T-helper 2 cell treated with Interferon-gamma antibody and Interleukin-4, amounts not matched to agents 5 μg/mL and 100 μg/mL, for 36 hours (primary cell): ENCODE data around the gene EPS8L1.

ENCODE experiments used
- DNase-seq: peaks from one replicate; pipeline ENCODE4 v3.0.0; 2021; ENCODE audit warnings: low spot score
- H3K27ac Mint-ChIP-seq: one replicate; pipeline ENCODE4 v1.8.0; 2021; ENCODE audit warnings: mild to moderate bottlenecking, mixed read lengths
- H3K27me3 Mint-ChIP-seq: one replicate; pipeline ENCODE4 v1.8.0; 2021; ENCODE audit warnings: low read depth, mixed read lengths
- H3K36me3 Mint-ChIP-seq: one replicate; pipeline ENCODE4 v1.8.0; 2021; ENCODE audit warnings: low read depth, mixed read lengths
- H3K4me1 Mint-ChIP-seq: one replicate; pipeline ENCODE4 v1.8.0; 2021; ENCODE audit warnings: low read depth, mixed read lengths
- H3K4me3 Mint-ChIP-seq: one replicate; pipeline ENCODE4 v1.8.0; 2022; ENCODE audit warnings: mild to moderate bottlenecking, moderate library complexity, mixed read lengths
- H3K9me3 Mint-ChIP-seq: one replicate; pipeline ENCODE4 v1.8.0; 2021; ENCODE audit warnings: mixed read lengths

The EPS8L1 gene

DNA sequence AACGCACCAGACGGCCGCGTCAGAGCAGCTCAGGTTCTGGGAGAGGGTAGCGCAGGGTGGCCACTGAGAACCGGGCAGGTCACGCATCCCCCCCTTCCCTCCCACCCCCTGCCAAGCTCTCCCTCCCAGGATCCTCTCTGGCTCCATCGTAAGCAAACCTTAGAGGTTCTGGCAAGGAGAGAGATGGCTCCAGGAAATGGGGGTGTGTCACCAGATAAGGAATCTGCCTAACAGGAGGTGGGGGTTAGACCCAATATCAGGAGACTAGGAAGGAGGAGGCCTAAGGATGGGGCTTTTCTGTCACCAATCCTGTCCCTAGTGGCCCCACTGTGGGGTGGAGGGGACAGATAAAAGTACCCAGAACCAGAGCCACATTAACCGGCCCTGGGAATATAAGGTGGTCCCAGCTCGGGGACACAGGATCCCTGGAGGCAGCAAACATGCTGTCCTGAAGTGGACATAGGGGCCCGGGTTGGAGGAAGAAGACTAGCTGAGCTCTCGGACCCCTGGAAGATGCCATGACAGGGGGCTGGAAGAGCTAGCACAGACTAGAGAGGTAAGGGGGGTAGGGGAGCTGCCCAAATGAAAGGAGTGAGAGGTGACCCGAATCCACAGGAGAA is 39.9 kb downstream of the EPS8L1 start:
- Mint-ChIP-seq H3K4me3 (peak overlapping the region; percentile 97), H3K27ac (peak overlapping the region; percentile 97), H3K27me3 (peaks cover 4% of the 10 kb centered on the region), H3K9me3 (no peaks in the 10 kb centered on the region), H3K4me1 (peaks cover 33% of the 10 kb centered on the region), H3K36me3 (peaks cover 15% of the 10 kb centered on the region)
- DNase-seq, result no peak

DNA sequence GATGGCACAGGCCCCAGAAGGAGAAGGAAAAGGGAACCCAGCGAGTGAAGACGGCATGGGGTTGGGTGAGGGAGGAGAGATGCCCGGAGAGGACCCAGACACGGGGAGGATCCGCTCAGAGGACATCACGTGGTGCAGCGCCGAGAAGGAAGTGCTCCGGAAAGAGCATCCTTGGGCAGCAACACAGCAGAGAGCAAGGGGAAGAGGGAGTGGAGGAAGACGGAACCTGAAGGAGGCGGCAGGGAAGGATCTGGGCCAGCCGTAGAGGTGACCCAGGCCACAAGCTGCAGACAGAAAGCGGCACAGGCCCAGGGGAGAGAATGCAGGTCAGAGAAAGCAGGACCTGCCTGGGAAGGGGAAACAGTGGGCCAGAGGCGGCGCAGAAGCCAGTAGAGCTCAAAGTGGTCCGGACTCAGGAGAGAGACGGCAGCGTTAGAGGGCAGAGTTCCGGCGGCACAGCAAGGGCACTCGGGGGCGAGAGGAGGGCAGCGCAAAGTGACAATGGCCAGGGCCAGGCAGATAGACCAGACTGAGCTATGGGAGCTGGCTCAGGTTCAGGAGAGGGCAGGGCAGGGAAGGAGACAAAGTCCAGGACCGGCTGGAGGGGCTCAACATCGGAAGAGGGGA is 40.7 kb downstream of the EPS8L1 start:
- Mint-ChIP-seq H3K9me3 (no peaks in the 10 kb centered on the region), H3K4me1 (peaks cover 33% of the 10 kb centered on the region), H3K36me3 (peaks cover 12% of the 10 kb centered on the region), H3K4me3 (peak overlapping the region; percentile 97), H3K27me3 (peaks cover 5% of the 10 kb centered on the region), H3K27ac (peak overlapping the region; percentile 97)
- DNase-seq, result peak; percentile 51

DNA sequence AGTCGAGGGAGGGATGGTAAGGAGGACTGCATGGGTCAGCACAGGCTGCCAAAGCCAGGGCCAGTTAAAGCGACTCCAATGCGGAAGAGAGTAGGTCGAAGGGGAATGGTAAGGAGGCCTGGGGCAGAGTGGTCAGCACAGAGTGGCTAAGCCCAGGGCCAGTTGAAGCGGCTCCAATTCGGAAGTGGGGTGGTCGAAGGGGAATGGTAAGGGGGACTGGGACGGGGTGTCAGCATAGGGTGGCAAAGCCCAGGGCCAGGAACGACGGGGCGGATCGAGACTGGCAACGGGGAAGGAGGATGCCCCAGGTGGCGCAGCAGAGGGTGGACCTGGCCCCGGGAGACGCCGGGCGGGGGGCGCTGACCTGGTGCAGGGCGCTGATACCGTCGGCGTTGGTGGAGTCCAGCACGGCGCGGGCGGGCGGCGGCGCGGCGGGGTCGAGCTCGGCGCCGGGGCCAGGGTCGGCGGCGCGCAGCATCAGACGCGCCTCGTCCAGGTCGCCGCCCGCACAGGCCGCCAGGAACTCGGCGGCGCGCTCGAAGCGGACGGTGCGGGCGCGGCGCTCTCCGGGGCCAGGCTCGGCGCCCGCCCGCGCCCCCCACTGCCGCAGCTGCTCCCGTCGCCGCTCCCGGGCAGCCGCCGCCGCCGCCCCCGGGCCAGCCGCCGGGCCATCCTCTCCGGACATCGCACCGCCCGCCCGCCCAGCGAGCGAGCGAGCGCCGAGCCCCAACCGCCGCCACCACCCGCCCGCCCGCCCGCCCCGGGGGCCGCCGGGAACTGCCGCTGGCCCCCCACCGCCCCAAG is 41.4 kb downstream of the EPS8L1 start, which contains the start of gene PPP1R12C:
TSS of gene PPP1R12C (minus strand) at position 779 of the 804 bp plus-strand sequence. CDS start at position 685, 94 bp downstream.
- peak within 1 kb of the TSS; percentile 100 for H3K4me3 Mint-ChIP-seq
- DNase-seq, result no peak
- H3K36me3 Mint-ChIP-seq, result peaks cover 12% of the 10 kb centered on the region
- no peaks in the 10 kb centered on the region for H3K9me3 Mint-ChIP-seq
- H3K4me1 Mint-ChIP-seq, result peaks cover 33% of the 10 kb centered on the region
- peaks cover 7% of the 10 kb centered on the region for H3K27me3 Mint-ChIP-seq
- H3K27ac Mint-ChIP-seq, result peak within 1 kb of the TSS; percentile 97

DNA sequence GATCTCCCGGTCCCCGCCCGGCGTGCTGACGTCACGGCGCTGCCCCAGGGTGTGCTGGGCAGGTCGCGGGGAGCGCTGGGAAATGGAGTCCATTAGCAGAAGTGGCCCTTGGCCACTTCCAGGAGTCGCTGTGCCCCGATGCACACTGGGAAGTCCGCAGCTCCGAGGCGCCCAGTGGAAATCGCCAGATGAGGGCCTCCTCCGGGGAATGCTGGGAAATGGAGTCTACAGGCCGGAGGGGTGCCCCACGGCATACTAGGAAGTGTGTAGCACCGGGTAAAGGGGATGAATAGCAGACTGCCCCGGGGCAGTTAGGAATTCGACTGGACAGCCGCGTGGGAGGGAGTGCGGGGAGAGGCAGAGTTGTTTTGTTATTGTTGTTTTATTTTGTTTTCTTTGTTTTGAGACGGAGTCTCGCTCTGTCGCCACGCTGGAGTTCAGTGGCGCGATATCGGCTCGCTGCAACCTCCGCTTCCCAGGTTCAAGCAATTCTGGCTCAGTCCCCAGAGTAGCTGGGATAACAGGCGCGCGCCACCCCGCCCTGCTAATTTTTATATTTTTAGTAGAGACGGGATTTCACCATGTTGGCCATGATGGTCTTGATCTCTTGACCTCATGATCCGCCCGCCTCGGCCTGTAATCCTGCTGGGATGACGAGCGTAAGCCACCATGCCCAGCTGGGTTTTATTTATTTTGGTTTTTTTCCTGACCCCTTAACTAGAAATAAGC is 42.2 kb downstream of the EPS8L1 start:
- peak overlapping the region; percentile 97 for H3K27ac Mint-ChIP-seq
- H3K9me3 Mint-ChIP-seq, result no peaks in the 10 kb centered on the region
- DNase-seq, result peak; percentile 97
- H3K4me3 Mint-ChIP-seq, result peak overlapping the region; percentile 100
- H3K27me3 Mint-ChIP-seq, result peaks cover 10% of the 10 kb centered on the region
- H3K4me1 Mint-ChIP-seq, result peaks cover 33% of the 10 kb centered on the region
- peaks cover 12% of the 10 kb centered on the region for H3K36me3 Mint-ChIP-seq

DNA sequence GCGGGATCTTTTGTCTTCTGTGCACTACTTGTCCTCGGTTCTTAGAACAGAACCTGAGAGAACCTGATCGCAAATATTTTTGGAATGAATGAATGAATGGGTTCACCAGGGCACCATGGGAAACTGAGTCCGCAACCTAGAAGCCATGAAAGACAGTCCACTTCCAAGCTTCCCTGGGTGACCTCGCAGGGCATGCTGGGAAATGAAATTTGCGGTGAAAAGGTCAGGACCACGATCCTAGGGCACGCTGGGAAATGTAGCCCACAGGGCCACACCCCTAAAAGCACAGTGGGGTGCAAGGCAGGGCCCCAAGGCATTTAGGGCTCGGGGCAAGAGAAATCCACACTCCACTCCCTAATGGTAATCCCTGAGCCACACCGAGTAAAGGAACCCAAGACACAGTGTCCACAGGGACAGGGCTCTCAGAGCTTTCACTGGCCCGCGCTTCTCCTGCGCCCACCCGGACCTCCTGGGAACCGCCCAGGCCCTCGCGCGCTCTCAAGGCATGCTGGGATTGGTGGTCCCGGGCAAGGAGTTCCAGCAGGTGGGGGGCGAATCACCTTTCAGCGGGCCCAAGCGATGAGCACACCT is 42.8 kb downstream of the EPS8L1 start:
- peak; percentile 28 for DNase-seq
- Mint-ChIP-seq H3K9me3 (no peaks in the 10 kb centered on the region), H3K4me1 (peaks cover 33% of the 10 kb centered on the region), H3K27ac (peak overlapping the region; percentile 97), H3K27me3 (peaks cover 17% of the 10 kb centered on the region), H3K36me3 (peaks cover 12% of the 10 kb centered on the region), H3K4me3 (peak overlapping the region; percentile 100)

DNA sequence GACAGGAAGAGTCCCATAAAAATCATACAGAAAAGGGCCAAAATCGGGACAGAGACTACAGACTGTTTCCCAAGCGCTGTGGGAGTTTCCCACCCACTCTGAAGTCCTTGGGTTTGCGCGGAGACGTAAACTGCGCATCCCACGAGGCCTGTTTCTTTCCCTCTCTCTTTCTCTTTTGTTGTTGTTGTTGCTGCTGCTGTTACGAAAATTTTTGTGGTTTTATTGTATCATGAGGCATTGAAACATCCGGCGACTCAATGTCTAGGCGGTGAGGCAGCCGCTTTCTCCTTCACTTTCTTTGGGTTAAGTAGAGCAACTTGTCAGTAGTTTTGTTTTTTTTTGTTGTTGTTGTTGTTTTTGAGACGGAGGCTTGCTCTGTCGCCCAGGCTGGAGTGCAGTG is 43.4 kb downstream of the EPS8L1 start:
- Mint-ChIP-seq H3K9me3 (no peaks in the 10 kb centered on the region), H3K36me3 (peaks cover 12% of the 10 kb centered on the region), H3K27ac (peak overlapping the region; percentile 71), H3K4me3 (peak overlapping the region; percentile 100), H3K27me3 (peaks cover 23% of the 10 kb centered on the region), H3K4me1 (peaks cover 33% of the 10 kb centered on the region)
- DNase-seq, result no peak

DNA sequence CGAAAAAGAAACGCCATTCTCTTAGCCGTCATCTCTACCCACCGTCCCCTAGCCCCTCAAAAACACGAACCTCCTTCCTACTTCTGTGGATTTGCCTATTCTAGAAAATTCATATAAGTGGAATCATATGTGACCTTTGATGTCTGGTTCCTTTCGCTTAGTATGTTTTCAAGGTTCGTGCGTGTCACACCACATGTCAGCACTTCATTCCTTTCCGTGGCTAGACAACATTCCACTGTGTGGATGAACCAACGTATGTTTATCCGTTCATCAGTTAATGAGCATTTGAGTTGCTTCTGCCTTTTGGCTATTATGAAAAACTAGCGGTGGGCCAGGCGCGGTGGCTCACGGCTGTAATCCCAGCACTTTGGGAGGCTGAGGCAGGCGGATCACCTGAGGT is 55.8 kb downstream of the EPS8L1 start:
- H3K4me3 Mint-ChIP-seq, result no peak overlapping the region
- H3K9me3 Mint-ChIP-seq, result no peaks in the 10 kb centered on the region
- H3K36me3 Mint-ChIP-seq, result no peaks in the 10 kb centered on the region
- no peak overlapping the region for H3K27ac Mint-ChIP-seq
- no peaks in the 10 kb centered on the region for H3K4me1 Mint-ChIP-seq
- peaks cover 31% of the 10 kb centered on the region for H3K27me3 Mint-ChIP-seq
- no peak for DNase-seq

DNA sequence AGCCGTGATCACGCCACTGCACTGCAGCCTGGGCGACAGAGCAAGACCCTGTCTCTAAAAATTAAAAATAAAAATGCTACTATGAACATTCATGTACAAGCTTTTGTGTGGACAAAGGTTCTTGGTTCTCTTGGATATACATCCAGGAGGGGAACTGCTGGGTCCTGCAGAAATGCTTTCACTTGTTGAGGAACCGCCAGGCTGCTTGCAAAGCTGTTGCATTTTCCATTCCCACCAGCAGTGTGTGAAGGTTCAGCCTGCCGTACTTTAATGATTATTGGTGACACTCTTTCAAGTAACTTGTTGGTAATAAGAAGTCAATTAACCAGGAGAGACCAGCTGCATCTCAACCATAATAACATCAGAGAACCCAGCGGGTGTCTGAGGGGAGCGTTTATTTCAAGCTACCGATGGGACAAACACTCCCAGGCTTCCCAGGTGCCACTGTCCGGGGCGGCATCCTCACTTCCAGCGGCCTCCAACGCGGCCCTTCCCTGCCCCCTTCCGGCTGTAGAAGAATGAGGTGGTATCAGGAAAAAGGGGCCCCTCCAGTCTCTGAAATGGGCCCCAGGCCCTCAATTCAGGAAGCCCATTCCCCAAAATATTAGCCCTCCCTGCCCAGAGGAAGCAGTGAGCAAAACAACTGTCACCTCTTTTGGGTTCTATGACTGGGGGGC is 56.9 kb downstream of the EPS8L1 start:
- no peaks in the 10 kb centered on the region for H3K9me3 Mint-ChIP-seq
- DNase-seq, result no peak
- no peak overlapping the region for H3K4me3 Mint-ChIP-seq
- H3K27me3 Mint-ChIP-seq, result peaks cover 24% of the 10 kb centered on the region
- no peaks in the 10 kb centered on the region for H3K36me3 Mint-ChIP-seq
- no peaks in the 10 kb centered on the region for H3K4me1 Mint-ChIP-seq
- no peak overlapping the region for H3K27ac Mint-ChIP-seq

DNA sequence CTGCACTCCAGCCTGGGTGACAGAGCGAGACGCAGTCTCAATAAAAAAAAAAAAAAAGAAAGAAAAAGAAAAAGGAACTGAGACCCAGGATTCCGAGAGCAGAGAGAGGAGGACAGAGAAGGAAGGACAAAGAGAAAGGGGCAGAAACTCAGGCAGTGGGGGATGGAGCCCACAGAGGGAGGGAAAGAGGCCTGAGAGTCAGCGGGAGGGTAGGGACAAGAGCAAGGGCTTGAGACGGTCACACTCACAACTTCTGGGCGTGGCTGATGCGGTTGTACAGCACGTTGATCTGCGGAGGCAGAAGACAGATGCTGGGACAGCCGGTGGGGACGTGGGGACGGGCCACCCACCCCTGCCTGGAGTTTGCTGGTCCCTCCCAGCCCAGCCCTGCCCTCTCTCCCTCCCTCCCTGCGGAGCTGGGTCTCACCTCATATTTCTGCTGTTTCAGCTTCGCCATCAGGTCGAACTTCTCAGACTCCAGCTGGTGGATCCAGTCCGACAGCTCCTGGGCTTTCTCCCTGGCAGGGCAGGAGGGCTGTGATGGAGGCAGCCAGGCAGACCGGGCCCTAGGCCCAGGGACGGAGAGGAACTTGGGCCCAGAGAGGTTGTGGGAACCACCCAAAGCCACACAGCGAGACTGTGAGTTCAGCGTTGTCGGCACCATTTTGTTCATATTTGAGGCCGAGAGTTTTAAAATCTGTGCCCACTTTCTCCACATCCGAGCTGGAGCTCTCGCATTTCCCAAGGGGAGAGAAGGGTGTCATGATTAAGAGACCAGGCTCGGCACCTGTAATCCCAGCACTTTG is 58.2 kb downstream of the EPS8L1 start:
- Mint-ChIP-seq H3K4me3 (no peak overlapping the region), H3K36me3 (no peaks in the 10 kb centered on the region), H3K27ac (no peak overlapping the region), H3K4me1 (no peaks in the 10 kb centered on the region), H3K9me3 (no peaks in the 10 kb centered on the region), H3K27me3 (peaks cover 16% of the 10 kb centered on the region)
- no peak for DNase-seq

DNA sequence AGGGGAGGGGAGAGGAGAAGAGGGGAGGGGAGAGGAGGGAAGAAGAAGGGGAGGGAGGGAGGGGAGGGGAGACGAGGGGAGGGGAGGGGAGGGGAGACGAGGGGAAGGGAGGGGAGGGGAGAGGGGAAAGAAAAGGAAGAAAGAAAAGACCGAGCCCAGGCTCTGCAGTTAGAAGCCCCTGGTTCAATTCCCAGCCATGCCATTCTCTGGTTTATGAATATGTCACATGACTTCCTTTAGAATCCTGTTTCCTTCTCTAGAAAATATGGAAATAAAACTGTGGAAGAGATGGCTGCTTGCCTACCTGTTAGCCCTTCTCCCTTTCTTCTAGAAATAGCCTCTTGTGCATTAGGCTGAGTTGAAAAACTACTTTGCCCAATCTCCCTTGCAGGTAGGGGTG is 59.1 kb downstream of the EPS8L1 start:
- Mint-ChIP-seq H3K4me1 (no peaks in the 10 kb centered on the region), H3K27me3 (peaks cover 13% of the 10 kb centered on the region), H3K36me3 (no peaks in the 10 kb centered on the region), H3K9me3 (no peaks in the 10 kb centered on the region), H3K4me3 (no peak overlapping the region), H3K27ac (no peak overlapping the region)
- no peak for DNase-seq

DNA sequence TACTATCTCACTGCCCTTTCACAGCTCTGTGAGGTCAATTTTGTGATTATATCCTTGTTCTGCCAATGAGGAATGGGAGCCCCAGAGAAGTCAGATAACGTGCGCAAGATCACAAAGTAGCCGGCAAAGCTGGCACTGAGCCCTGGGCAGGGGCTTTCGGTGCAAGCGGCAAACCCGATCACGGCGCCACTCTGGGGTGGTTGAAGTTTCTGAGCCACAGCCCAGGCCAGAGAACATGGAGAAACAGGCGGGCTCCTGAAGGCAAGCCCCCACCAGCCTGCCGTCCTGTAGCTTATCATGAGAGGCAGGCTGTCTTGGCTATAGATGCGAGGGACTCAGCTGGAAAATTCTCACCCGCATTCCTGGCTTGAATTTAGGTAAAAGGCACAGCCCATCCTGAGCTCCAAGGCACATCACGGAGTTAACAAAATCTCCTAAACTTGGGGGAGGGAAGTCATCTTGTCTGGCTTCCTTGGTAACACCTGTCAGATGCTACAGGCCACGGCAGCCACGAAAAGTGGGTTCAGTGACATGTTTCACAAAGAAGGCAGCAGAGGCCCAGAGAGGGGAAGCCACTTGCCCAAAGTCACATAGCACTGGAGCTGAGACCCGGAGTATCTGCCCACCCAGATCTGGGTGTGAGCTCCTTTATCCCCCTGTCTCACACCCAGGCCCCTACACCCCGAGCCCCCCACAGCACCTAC is 60.9 kb downstream of the EPS8L1 start:
- Mint-ChIP-seq H3K36me3 (no peaks in the 10 kb centered on the region), H3K27me3 (peaks cover 12% of the 10 kb centered on the region)
- no peak for DNase-seq

More for the DNA sequence above, 60.9 kb downstream of the EPS8L1 start:
- H3K9me3 Mint-ChIP-seq, result no peaks in the 10 kb centered on the region
- peaks cover 2% of the 10 kb centered on the region for H3K4me1 Mint-ChIP-seq
- H3K27ac Mint-ChIP-seq, result no peak overlapping the region
- no peak overlapping the region for H3K4me3 Mint-ChIP-seq
